Activated CD4-positive, alpha-beta memory T cell treated with anti-CD3 and anti-CD28 coated beads, Interleukin-2, amount 10 ng/mL, durations not matched to agents 7 days and 5 days (primary cell): Measurements from ENCODE around the gene FPR3. TPM values are rescaled to one million over a fixed set of nuclear protein-coding genes. Genes with fewer than 3 reads are reported as not detected.
"Not testable (repeated sequence)": the region's sequence is repeated elsewhere in the genome, so short reads cannot be mapped to it uniquely, and the experiment has no call there.

Experiments
- CTCF ChIA-PET: fragments of 350-600 bp; sonication (Branson Sonifier 250); formaldehyde crosslinking; loops from one replicate; lab custom pipeline; 2021; ENCODE audit warnings: antibody characterized with exemption, inconsistent platforms; lab: Charles Lee
- POLR2A ChIA-PET: fragments of 350-600 bp; sonication (Branson Sonifier 250); formaldehyde crosslinking; loops from one replicate; lab custom pipeline; 2021; ENCODE audit warnings: antibody characterized with exemption; lab: Charles Lee
- DNase-seq: peaks from one replicate; pipeline ENCODE4 v3.0.0-alpha.2; 2020
- H3K27ac Mint-ChIP-seq: one replicate; pipeline ENCODE4 v1.8.0; 2021; ENCODE audit warnings: mild to moderate bottlenecking, mixed read lengths
- H3K27me3 Mint-ChIP-seq: one replicate; pipeline ENCODE4 v1.8.0; 2021; ENCODE audit warnings: mixed read lengths
- H3K36me3 Mint-ChIP-seq: one replicate; pipeline ENCODE4 v1.8.0; 2021; ENCODE audit warnings: low read depth, mixed read lengths
- H3K4me1 Mint-ChIP-seq: one replicate; pipeline ENCODE4 v1.8.0; 2021; ENCODE audit warnings: mixed read lengths
- H3K4me3 Mint-ChIP-seq: one replicate; pipeline ENCODE4 v1.8.0; 2021; ENCODE audit warnings: mild to moderate bottlenecking, mixed read lengths
- H3K9me3 Mint-ChIP-seq: one replicate; pipeline ENCODE4 v1.8.0; 2021; ENCODE audit warnings: mixed read lengths
- total RNA-seq, 2 experiments: library from RNA; stranded (reverse); gene quantifications; one replicate each; pipeline ENCODE4 v1.2.3, GENCODE V29; 2021

Gene FPR3
- total RNA-seq, 2 experiments from 2014 or later: not detected

GRCh38 chr19:51804789-51805188 is 9.8 kb downstream of the FPR3 start:
- H3K4me1 Mint-ChIP-seq, H3K36me3 Mint-ChIP-seq: not testable (repeated sequence)
- H3K9me3 Mint-ChIP-seq: peaks cover 26% of the 10 kb centered on the region

GRCh38 chr19:51805396-51805795 is 10.4 kb downstream of the FPR3 start:
- H3K36me3 Mint-ChIP-seq, H3K4me3 Mint-ChIP-seq, H3K27ac Mint-ChIP-seq, H3K27me3 Mint-ChIP-seq, DNase-seq, POLR2A ChIA-PET, CTCF ChIA-PET, H3K4me1 Mint-ChIP-seq: not testable (repeated sequence)
- peaks cover 25% of the 10 kb centered on the region for H3K9me3 Mint-ChIP-seq

More at GRCh38 chr19:51804789-51805188, 9.8 kb downstream of the FPR3 start:
- H3K27me3 Mint-ChIP-seq, POLR2A ChIA-PET, CTCF ChIA-PET, H3K4me3 Mint-ChIP-seq, DNase-seq, H3K27ac Mint-ChIP-seq: not testable (repeated sequence)

DNA sequence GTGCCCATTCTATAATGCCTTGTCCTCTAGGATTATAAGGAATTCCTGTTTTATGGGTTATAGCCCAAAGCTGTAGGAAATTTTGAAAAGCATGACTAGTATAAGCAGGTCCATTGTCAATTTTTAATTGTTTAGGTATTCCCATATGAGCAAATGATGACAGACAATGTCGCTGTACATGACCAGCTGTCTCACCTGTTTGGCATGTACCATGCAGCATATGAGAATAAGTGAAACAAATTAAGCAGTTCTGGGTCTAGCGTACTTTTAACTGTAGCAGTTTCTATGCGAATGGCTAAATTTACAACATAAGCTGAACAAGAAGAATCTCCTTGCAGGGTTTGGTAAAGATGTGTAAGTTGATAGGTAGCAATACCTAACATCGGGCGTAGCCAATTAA is 11.6 kb downstream of the FPR3 start:
- CTCF ChIA-PET, H3K27me3 Mint-ChIP-seq, H3K27ac Mint-ChIP-seq, DNase-seq, H3K4me3 Mint-ChIP-seq, H3K4me1 Mint-ChIP-seq, H3K36me3 Mint-ChIP-seq, POLR2A ChIA-PET: not testable (repeated sequence)
- peaks cover 30% of the 10 kb centered on the region for H3K9me3 Mint-ChIP-seq

- H3K27ac Mint-ChIP-seq: no peak overlapping the region
Measured at GRCh38 chr19:51807111-51807701, 12.2 kb downstream of the FPR3 start.

DNA sequence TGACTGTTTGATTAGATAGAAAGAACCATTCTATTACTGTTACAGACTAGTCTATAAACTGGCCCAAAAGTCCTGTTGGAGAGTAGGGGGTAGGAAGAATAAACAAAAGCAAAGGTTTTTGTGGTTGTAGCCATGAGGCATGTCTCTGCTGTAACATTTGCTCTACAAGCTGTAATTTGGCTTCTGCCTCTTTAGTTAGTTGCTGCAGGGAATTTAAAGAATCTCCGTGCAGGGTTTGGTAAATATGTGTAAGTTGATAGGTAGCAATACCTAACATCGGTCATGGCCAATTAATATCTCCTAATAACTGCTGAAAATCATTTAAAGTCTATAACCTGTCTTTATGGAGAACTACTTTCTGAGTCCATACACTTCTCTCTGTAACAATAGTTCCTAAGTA is 13.0 kb downstream of the FPR3 start:
- Mint-ChIP-seq H3K4me1 (no peaks in the 10 kb centered on the region), H3K27ac (no peak overlapping the region), H3K27me3 (no peaks in the 10 kb centered on the region), H3K9me3 (peaks cover 34% of the 10 kb centered on the region), H3K4me3 (no peak overlapping the region), H3K36me3 (no peaks in the 10 kb centered on the region)
- ChIA-PET CTCF (no interaction called here), POLR2A (no interaction called here)
- no peak for DNase-seq

More at GRCh38 chr19:51807111-51807701, 12.2 kb downstream of the FPR3 start:
- no peaks in the 10 kb centered on the region for H3K4me1 Mint-ChIP-seq
- no peak overlapping the region for H3K4me3 Mint-ChIP-seq
- CTCF ChIA-PET: no interaction called here
- no peak for DNase-seq
- no peaks in the 10 kb centered on the region for H3K27me3 Mint-ChIP-seq
- POLR2A ChIA-PET: no interaction called here
- no peaks in the 10 kb centered on the region for H3K36me3 Mint-ChIP-seq
- peaks cover 31% of the 10 kb centered on the region for H3K9me3 Mint-ChIP-seq

DNA sequence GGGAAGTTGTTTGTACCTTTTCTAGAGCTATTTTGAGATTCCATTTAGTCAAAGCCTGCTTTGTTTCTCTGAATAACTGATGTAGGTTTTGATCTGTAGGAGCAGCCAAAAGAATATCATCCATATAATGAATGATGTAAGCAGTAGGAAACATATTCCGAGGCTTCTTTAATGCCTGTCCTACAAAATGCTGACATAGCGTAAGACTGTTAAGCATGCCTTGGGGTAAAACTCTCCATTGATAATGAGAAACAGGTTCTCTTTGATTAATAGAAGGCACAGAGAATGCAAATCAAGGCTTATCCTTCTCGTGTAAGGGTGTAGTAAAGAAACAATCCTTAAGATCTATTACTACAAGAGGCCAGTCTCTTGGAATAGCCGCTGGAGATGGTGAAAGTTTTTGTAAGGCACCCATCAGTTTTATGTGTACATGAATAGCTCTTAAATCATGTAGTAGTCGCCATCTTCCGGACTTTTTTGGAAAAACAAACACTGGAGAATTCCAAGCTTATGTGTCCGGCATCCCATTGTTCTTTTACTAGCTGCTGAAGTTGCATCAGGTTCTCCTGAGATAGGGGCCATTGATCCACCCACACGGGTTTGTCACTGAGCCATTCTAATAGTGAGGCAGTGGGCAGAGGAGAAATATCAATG is 13.5 kb downstream of the FPR3 start:
- no peak for DNase-seq
- Mint-ChIP-seq H3K27ac (no peak overlapping the region), H3K4me3 (no peak overlapping the region), H3K9me3 (peaks cover 31% of the 10 kb centered on the region), H3K36me3 (no peaks in the 10 kb centered on the region), H3K27me3 (no peaks in the 10 kb centered on the region), H3K4me1 (no peaks in the 10 kb centered on the region)
- ChIA-PET CTCF (no interaction called here), POLR2A (no interaction called here)

GRCh38 chr19:51809787-51810186 is 14.8 kb downstream of the FPR3 start:
- Mint-ChIP-seq H3K27me3 (no peaks in the 10 kb centered on the region), H3K27ac (no peak overlapping the region), H3K4me3 (no peak overlapping the region), H3K36me3 (no peaks in the 10 kb centered on the region), H3K9me3 (peaks cover 34% of the 10 kb centered on the region), H3K4me1 (no peaks in the 10 kb centered on the region)
- ChIA-PET CTCF (no interaction called here), POLR2A (no interaction called here)
- no peak for DNase-seq

- DNase-seq: no peak
- ChIA-PET POLR2A (no interaction called here), CTCF (no interaction called here)
- no peaks in the 10 kb centered on the region for H3K36me3 Mint-ChIP-seq
- H3K27me3 Mint-ChIP-seq: no peaks in the 10 kb centered on the region
- H3K4me1 Mint-ChIP-seq: no peaks in the 10 kb centered on the region
- no peak overlapping the region for H3K4me3 Mint-ChIP-seq
- H3K27ac Mint-ChIP-seq: no peak overlapping the region
- H3K9me3 Mint-ChIP-seq: peaks cover 32% of the 10 kb centered on the region
Measured at GRCh38 chr19:51810223-51810622, 15.3 kb downstream of the FPR3 start.

GRCh38 chr19:51811344-51811743 is 16.4 kb downstream of the FPR3 start:
- no peak for DNase-seq
- H3K36me3 Mint-ChIP-seq: no peaks in the 10 kb centered on the region
- ChIA-PET POLR2A (no interaction called here), CTCF (no interaction called here)
- H3K4me1 Mint-ChIP-seq: no peaks in the 10 kb centered on the region
- H3K27ac Mint-ChIP-seq: no peak overlapping the region
- no peak overlapping the region for H3K4me3 Mint-ChIP-seq
- no peaks in the 10 kb centered on the region for H3K27me3 Mint-ChIP-seq
- peaks cover 28% of the 10 kb centered on the region for H3K9me3 Mint-ChIP-seq

DNA sequence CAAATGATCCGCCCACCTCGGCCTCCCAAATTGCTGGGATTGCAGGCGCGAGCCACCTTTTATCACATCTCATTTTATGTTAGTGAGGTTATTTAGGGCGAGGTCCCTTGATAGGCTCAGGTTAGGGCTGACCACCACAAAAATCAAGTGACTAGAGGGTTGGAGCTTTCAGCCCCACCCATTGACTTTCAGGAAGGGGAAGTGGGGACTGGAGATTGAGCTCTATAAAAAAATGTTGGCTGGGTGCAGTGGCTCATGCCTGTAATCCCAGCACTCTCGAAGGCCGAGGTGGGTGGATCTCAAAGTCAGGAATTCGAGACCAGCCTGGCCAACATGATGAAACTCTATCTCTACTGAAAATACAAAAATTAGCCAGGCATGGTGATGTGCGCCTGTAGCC is 20.1 kb downstream of the FPR3 start:
- POLR2A ChIA-PET: no interaction called here
- DNase-seq: no peak
- Mint-ChIP-seq H3K27me3 (no peaks in the 10 kb centered on the region), H3K9me3 (peaks cover 29% of the 10 kb centered on the region), H3K36me3 (no peaks in the 10 kb centered on the region), H3K27ac (no peak overlapping the region), H3K4me3 (no peak overlapping the region), H3K4me1 (no peaks in the 10 kb centered on the region)
- CTCF ChIA-PET: no interaction called here

DNA sequence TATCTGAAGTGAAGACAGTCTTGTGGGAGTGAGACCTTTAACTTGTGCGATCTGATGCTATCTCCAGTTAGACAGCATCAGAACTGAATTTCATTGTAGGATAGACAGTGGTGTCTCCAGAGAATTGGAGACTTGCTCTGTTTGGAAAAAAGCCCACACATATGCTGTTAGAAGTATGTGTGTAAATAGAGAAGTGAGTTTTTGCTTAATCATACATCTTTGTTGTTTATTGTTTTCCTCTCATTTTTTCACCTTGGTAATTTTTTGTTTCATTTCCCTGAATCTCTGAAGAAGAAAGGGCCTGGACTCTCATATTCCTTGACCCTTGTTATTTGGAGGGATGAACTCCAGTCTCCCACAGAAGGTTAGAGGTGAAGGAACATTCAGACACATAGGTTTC is 21.8 kb downstream of the FPR3 start:
- DNase-seq: no peak
- no peak overlapping the region for H3K27ac Mint-ChIP-seq
- H3K4me3 Mint-ChIP-seq: no peak overlapping the region
- CTCF ChIA-PET: interaction anchor here (1.7 kb wide), 1 partner anchor 39 kb away, joined by 6 read pairs; no protein-coding TSS in a partner anchor
- H3K9me3 Mint-ChIP-seq: peaks cover 24% of the 10 kb centered on the region
- H3K36me3 Mint-ChIP-seq: no peaks in the 10 kb centered on the region
- H3K27me3 Mint-ChIP-seq: no peaks in the 10 kb centered on the region
- H3K4me1 Mint-ChIP-seq: no peaks in the 10 kb centered on the region
- POLR2A ChIA-PET: no interaction called here

GRCh38 chr19:51820011-51820410 is 25.1 kb downstream of the FPR3 start:
- no peak for DNase-seq
- ChIA-PET POLR2A (no interaction called here), CTCF (no interaction called here)
- no peak overlapping the region for H3K27ac Mint-ChIP-seq
- H3K27me3 Mint-ChIP-seq: no peaks in the 10 kb centered on the region
- peaks cover 31% of the 10 kb centered on the region for H3K9me3 Mint-ChIP-seq
- H3K36me3 Mint-ChIP-seq: no peaks in the 10 kb centered on the region
- no peaks in the 10 kb centered on the region for H3K4me1 Mint-ChIP-seq
- H3K4me3 Mint-ChIP-seq: no peak overlapping the region

- peaks cover 33% of the 10 kb centered on the region for H3K9me3 Mint-ChIP-seq
- no peak for DNase-seq
- no peak overlapping the region for H3K27ac Mint-ChIP-seq
- no peaks in the 10 kb centered on the region for H3K27me3 Mint-ChIP-seq
- POLR2A ChIA-PET: no interaction called here
- no peak overlapping the region for H3K4me3 Mint-ChIP-seq
- no peaks in the 10 kb centered on the region for H3K36me3 Mint-ChIP-seq
- H3K4me1 Mint-ChIP-seq: no peaks in the 10 kb centered on the region
- CTCF ChIA-PET: no interaction called here
Measured at GRCh38 chr19:51820831-51821446, 26.0 kb downstream of the FPR3 start.

- ChIA-PET POLR2A (no interaction called here), CTCF (no interaction called here)
- H3K27ac Mint-ChIP-seq: no peak overlapping the region
- H3K36me3 Mint-ChIP-seq: no peaks in the 10 kb centered on the region
- no peaks in the 10 kb centered on the region for H3K4me1 Mint-ChIP-seq
- H3K4me3 Mint-ChIP-seq: no peak overlapping the region
- no peak for DNase-seq
- H3K9me3 Mint-ChIP-seq: peaks cover 38% of the 10 kb centered on the region
- no peaks in the 10 kb centered on the region for H3K27me3 Mint-ChIP-seq
Measured at GRCh38 chr19:51821456-51821855, 26.5 kb downstream of the FPR3 start.
